Omental fat pad (tissue), 4 donors: Measurements from ENCODE around the gene TMEM207. TPM values are rescaled to one million over a fixed set of nuclear protein-coding genes. Genes with fewer than 3 reads are reported as not detected.

Experiments
- ATAC-seq: fragments of 150-250 bp; one replicate; pipeline ENCODE4 v1.9.1; 2016; ENCODE audit warnings: mild to moderate bottlenecking, moderate library complexity; ENCODE audit not compliant: low FRiP score
- DNase-seq: peaks from one replicate; pipeline ENCODE4 v3.0.0-alpha.2; 2019; ENCODE audit warnings: low spot score
- total RNA-seq, 4 donors: library from RNA; depleted of rRNA; stranded (reverse); fragments of >200 nt; gene quantifications; one replicate each; pipeline ENCODE4 v1.1.0, GENCODE V29; 2016
- TF ChIP-seq, protein P1 (sequence below), 3 donors: fragments of 450-650 bp; IDR thresholded peaks; one replicate each; pipeline ENCODE4 v1.5.1; 2016 to 2017; ENCODE audit warnings: antibody characterized with exemption in 3 of 3, mild to moderate bottlenecking in 3 of 3, moderate library complexity in 2 of 3

Gene TMEM207
- total RNA-seq, 4 donors from 2014 or later = not detected

- TF ChIP-seq, protein P1, sequence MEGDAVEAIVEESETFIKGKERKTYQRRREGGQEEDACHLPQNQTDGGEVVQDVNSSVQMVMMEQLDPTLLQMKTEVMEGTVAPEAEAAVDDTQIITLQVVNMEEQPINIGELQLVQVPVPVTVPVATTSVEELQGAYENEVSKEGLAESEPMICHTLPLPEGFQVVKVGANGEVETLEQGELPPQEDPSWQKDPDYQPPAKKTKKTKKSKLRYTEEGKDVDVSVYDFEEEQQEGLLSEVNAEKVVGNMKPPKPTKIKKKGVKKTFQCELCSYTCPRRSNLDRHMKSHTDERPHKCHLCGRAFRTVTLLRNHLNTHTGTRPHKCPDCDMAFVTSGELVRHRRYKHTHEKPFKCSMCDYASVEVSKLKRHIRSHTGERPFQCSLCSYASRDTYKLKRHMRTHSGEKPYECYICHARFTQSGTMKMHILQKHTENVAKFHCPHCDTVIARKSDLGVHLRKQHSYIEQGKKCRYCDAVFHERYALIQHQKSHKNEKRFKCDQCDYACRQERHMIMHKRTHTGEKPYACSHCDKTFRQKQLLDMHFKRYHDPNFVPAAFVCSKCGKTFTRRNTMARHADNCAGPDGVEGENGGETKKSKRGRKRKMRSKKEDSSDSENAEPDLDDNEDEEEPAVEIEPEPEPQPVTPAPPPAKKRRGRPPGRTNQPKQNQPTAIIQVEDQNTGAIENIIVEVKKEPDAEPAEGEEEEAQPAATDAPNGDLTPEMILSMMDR (IDR thresholded peaks at IDR 0.05) = no peak
- no peak for DNase-seq
- no peak for ATAC-seq
These were observed 14.1 kb downstream of the TMEM207 start for GRCh38 chr3:190435618-190436017.

- ATAC-seq (no peak), DNase-seq (no peak)
- TF ChIP-seq, protein P1 (IDR thresholded peaks at IDR 0.05) = no peak
These were observed 16.1 kb downstream of the TMEM207 start for GRCh38 chr3:190433626-190434025.

DNA sequence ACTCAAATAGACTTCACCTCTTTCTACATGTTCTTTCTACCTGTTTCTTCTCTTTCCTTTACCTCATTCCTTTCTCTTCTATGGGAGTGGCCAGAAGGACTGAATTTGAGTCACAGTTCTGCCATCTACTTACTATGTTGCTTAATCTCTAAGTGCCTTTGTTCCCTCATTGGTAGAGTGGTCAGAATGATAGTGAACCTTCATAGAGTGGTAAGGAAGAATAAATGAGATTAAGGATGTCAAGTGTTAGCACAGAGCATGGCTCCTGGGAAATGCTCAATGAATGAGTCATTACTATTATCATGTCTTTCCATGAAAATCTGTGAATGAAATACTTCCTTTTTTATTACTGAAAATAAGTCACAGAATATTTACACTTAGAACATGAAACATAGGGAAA is 17.5 kb downstream of the TMEM207 start:
- no peak for DNase-seq
- ATAC-seq = peak; percentile 63
- TF ChIP-seq, protein P1 (IDR thresholded peaks at IDR 0.05) = no peak

- no peak for DNase-seq
- no peak for ATAC-seq
- TF ChIP-seq, protein P1 (IDR thresholded peaks at IDR 0.05) = no peak
These were observed 18.8 kb downstream of the TMEM207 start for GRCh38 chr3:190430906-190431305.

DNA sequence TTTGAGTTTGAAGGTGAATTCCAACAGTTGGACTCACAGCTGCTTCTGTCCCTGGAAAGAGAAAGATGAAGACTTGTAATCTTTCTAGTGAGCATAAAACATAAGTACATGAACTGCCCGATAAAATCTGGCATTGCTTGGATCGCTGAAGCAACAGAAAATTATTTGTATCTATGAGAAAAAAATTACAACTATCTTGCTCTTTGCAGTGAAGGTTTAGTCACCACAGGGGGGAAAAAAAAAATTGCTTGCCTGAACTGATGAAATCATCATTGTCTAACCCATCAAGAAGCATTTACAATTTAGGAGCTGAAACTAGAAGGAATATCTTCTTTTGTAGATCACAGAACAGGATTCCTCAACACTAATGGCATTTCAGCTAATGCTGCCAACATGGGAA is 20.0 kb downstream of the TMEM207 start:
- TF ChIP-seq, protein P1 (IDR thresholded peaks at IDR 0.05) = no peak
- DNase-seq (no peak), ATAC-seq (no peak)

GRCh38 chr3:190426806-190427507 is 22.7 kb downstream of the TMEM207 start:
- DNase-seq = no peak
- TF ChIP-seq, protein P1 (IDR thresholded peaks at IDR 0.05) = no peak
- peak; percentile 28 for ATAC-seq

DNA sequence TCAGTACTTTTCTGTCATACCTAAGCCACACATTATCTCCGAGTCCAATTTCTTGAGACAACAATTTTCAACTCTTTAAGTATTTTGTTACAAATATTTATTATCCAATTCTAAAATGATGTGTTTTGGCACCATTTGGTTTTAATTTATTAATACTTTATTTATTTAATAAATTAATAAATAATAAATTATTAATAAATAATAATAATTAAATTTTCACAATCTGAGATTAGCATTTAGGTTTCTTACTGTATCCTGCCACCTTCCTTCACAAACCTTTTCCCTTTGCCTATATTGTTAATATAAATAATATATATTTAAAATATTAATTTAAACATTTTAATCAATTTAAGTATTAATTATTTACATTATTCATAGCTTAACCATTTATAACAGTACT is 23.9 kb downstream of the TMEM207 start:
- TF ChIP-seq, protein P1 (IDR thresholded peaks at IDR 0.05) = no peak
- ATAC-seq (no peak), DNase-seq (no peak)
